ENCODE results near the gene ZHX3. TPM values are rescaled to one million over a fixed set of nuclear protein-coding genes. Genes with fewer than 3 reads are reported as not detected.
A peak's percentile ranks its signal among the peaks of the same experiment; 100 is the strongest.

The ZHX3 gene
- total and polyA plus RNA-seq, 11 donors, result 10.9 to 43.9 (median 32.3) TPM

GRCh38 chr20:41299899-41300298 lies 17.6 kb downstream of the ZHX3 start:
- DNase-seq (no peak), ATAC-seq (no peak)
- intact Hi-C loops (cut with DNase I), result no loop called here
- Histone ChIP-seq H3K27ac (no peak overlapping the region), H3K4me3 (no peak overlapping the region), H3K27me3 (no peaks in the 10 kb centered on the region), H3K9me3 (no peaks in the 10 kb centered on the region), H3K36me3 (no peaks in the 10 kb centered on the region), H3K4me1 (peaks cover 0 to 37% (median 21%) of the 10 kb centered on the region in 12 donors)
- 77 to 89% (median 84%) methylated on average over 3 of the region's 3 CpGs for WGBS, 4 donors
- TF ChIP-seq POLR2A (IDR thresholded peaks at IDR 0.05), result no peak
- no peak for TF ChIP-seq CTCF (IDR thresholded peaks at IDR 0.05)

GRCh38 chr20:41293269-41294037 lies 24.1 kb downstream of the ZHX3 start:
- 76 to 80% (median 77%) methylated on average over 2 of the region's 2 CpGs for WGBS, 4 donors
- H3K27me3 ChIP-seq, result no peaks in the 10 kb centered on the region
- intact Hi-C loops (cut with DNase I), result no loop called here
- TF ChIP-seq CTCF (IDR thresholded peaks at IDR 0.05) (no peak), POLR2A (IDR thresholded peaks at IDR 0.05) (no peak)
- H3K27ac ChIP-seq, result peak overlapping the region in 1 of 12 donors; percentile 28
- peaks cover 0 to 31% (median 8%) of the 10 kb centered on the region in 12 donors for H3K4me1 ChIP-seq
- ATAC-seq, result peak in 1 of 4 donors; percentile 38
- H3K36me3 ChIP-seq, result no peaks in the 10 kb centered on the region
- H3K9me3 ChIP-seq, result no peaks in the 10 kb centered on the region
- peak in 1 of 5 donors; percentile 35 for DNase-seq
- H3K4me3 ChIP-seq, result no peak overlapping the region

- Histone ChIP-seq H3K36me3 (no peaks in the 10 kb centered on the region), H3K4me1 (peaks cover 0 to 24% (median 7%) of the 10 kb centered on the region in 12 donors), H3K4me3 (no peak overlapping the region), H3K27me3 (no peaks in the 10 kb centered on the region), H3K27ac (no peak overlapping the region), H3K9me3 (peaks cover 0 to 16% (median 4%) of the 10 kb centered on the region in 12 donors)
- WGBS, 4 donors, result 87 to 93% (median 92%) methylated on average over 3 of the region's 3 CpGs
- DNase-seq (no peak), ATAC-seq (no peak)
- intact Hi-C loops (cut with DNase I), result no loop called here
- TF ChIP-seq POLR2A (IDR thresholded peaks at IDR 0.05) (no peak), CTCF (IDR thresholded peaks at IDR 0.05) (no peak)
Measured at GRCh38 chr20:41290804-41291389, 26.6 kb downstream of the ZHX3 start.

- Histone ChIP-seq H3K36me3 (no peaks in the 10 kb centered on the region), H3K9me3 (peaks cover 0 to 21% (median 4%) of the 10 kb centered on the region in 12 donors), H3K27me3 (no peaks in the 10 kb centered on the region), H3K4me3 (no peak overlapping the region), H3K27ac (no peak overlapping the region), H3K4me1 (peaks cover 0 to 13% (median 0%) of the 10 kb centered on the region in 12 donors)
- peak in 1 of 4 donors; percentile 52 for ATAC-seq
- intact Hi-C loops (cut with DNase I), result no loop called here
- DNase-seq, result no peak
- WGBS, 4 donors, result 88 to 96% (median 94%) methylated on average over 2 of the region's 2 CpGs
- TF ChIP-seq POLR2A (IDR thresholded peaks at IDR 0.05) (no peak), CTCF (IDR thresholded peaks at IDR 0.05) (no peak)
Measured at GRCh38 chr20:41287327-41287726, 30.2 kb downstream of the ZHX3 start.

Data from heart left ventricle (tissue), 16 donors.